K562 (cell line): ENCODE results near the gene TRPV5. TPM values are rescaled to one million over a fixed set of nuclear protein-coding genes. Genes with fewer than 3 reads are reported as not detected.

Source experiments
- ATAC-seq: fragments of 200-7000 bp; cut with Tn5 transposase; 3 replicates; pipeline ENCODE4 v1.9.1; 2020; ENCODE audit warnings: moderate library complexity
- BruUV-seq: library from RNA; stranded (reverse); fragments of 400-500 nt; replicated peaks from 2 replicates; lab custom pipeline; 2021; lab: Mats Ljungman, UMichigan
- CTCF ChIA-PET: fragments of 300-600 bp; formaldehyde crosslinking; extraction: SDS; loops from one replicate; lab custom pipeline; 2021; ENCODE audit warnings: low intra/inter-chr PET ratio; lab: Yijun Ruan, JAX
- POLR2A ChIA-PET: fragments of 300-600, 350-650 bp; sonication (Branson Sonifier 250); formaldehyde crosslinking; extraction: SDS; loops from one replicate; lab custom pipeline; 2021; ENCODE audit warnings: antibody characterized with exemption, inconsistent platforms; lab: Yijun Ruan, JAX
- DNase-seq, 4 experiments: peaks; one replicate each; pipeline versions ENCODE4 v3.0.0 to v3.0.0-alpha.2; 2011 to 2018; ENCODE audit warnings: low spot score in 3 of 4, mixed read lengths in 3 of 4; ENCODE audit errors: extremely low read depth in 1 of 4
- FAIRE-seq: peaks from 2 replicates; lab custom pipeline; 2011; peaks lifted over from hg19 to GRCh38; lab: Jason Lieb, UNC
- H2AFZ ChIP-seq: 2 replicates; pipeline ENCODE4 v1.6.0; 2011; ENCODE audit warnings: low read depth, low read length, control low read depth, inconsistent platforms
- H3K27ac ChIP-seq: fragments of 200-600 bp; 3 replicates; pipeline ENCODE4 v1.8.0; 2011; ENCODE audit warnings: low read depth, mild to moderate bottlenecking, control low read depth, inconsistent platforms, low read length, moderate library complexity, mixed read lengths; ENCODE audit errors: extremely low read depth
- H3K27me3 ChIP-seq, 2 experiments: fragments of 300-600 bp in 1 of 2; 2 replicates in 1 of 2; 3 replicates in 1 of 2; pipeline versions ENCODE4 v1.6.0 to v1.8.0; 2011; ENCODE audit warnings: inconsistent platforms in 2 of 2, low read length in 2 of 2, mild to moderate bottlenecking in 1 of 2, mixed read lengths in 1 of 2, moderate library complexity in 1 of 2; ENCODE audit not compliant: control insufficient read depth in 2 of 2, insufficient read depth in 2 of 2
- H3K36me3 ChIP-seq: fragments of 300-600 bp; 3 replicates; pipeline ENCODE4 v1.8.0; 2011; ENCODE audit warnings: mild to moderate bottlenecking, low read length, inconsistent platforms; ENCODE audit not compliant: control insufficient read depth, insufficient read depth
- H3K4me1 ChIP-seq, 2 experiments: fragments of 200-600 bp in 1 of 2; replicated peaks in 1 of 2; 2 replicates in 1 of 2; 3 replicates in 1 of 2; pipeline versions ENCODE4 v1.5.1 to v1.8.0; 2011; ENCODE audit warnings: inconsistent platforms in 2 of 2, low read length in 2 of 2, mild to moderate bottlenecking in 1 of 2, mixed read lengths in 1 of 2, moderate library complexity in 1 of 2; ENCODE audit not compliant: control insufficient read depth in 2 of 2, insufficient read depth in 2 of 2
- H3K4me2 ChIP-seq: 2 replicates; pipeline ENCODE4 v1.6.1; 2011; ENCODE audit warnings: low read length, control low read depth, inconsistent platforms, mixed read lengths; ENCODE audit not compliant: insufficient read depth
- H3K4me3 ChIP-seq: fragments of 200-600 bp; sonication (generic), shearing (Covaris generic); 2 replicates; pipeline ENCODE4 v1.5.1; 2016; ENCODE audit warnings: control low read depth, inconsistent platforms
- H3K79me2 ChIP-seq: fragments of 200-600 bp; 3 replicates; pipeline ENCODE4 v1.8.0; 2011; ENCODE audit warnings: low read length, inconsistent platforms; ENCODE audit not compliant: control insufficient read depth, insufficient read depth
- H3K9ac ChIP-seq, 2 experiments: 2 replicates each; pipeline versions ENCODE4 v1.6.0 to v1.6.1; 2011; ENCODE audit warnings: low read depth in 2 of 2, low read length in 2 of 2, control low read depth in 1 of 2, inconsistent platforms in 1 of 2, mild to moderate bottlenecking in 1 of 2, mixed read lengths in 1 of 2; ENCODE audit not compliant: insufficient read depth in 1 of 2
- H3K9me1 ChIP-seq: one replicate; pipeline ENCODE4 v1.6.0; 2011; ENCODE audit warnings: inconsistent platforms, mild to moderate bottlenecking, low read length, moderate library complexity; ENCODE audit not compliant: control insufficient read depth, insufficient read depth
- H3K9me3 ChIP-seq: replicated peaks from 2 replicates; pipeline ENCODE4 v1.5.1; 2011; ENCODE audit warnings: low read depth, low read length, inconsistent platforms; ENCODE audit not compliant: control insufficient read depth, insufficient read depth
- H4K20me1 ChIP-seq: replicated peaks from 2 replicates; pipeline ENCODE4 v1.6.1; 2011; ENCODE audit warnings: low read length, inconsistent platforms, mixed read lengths; ENCODE audit not compliant: control insufficient read depth, insufficient read depth
- CAMTA2 ChIP-seq: fragments of 250-450 bp; sonication (Bioruptor Pico); conservative IDR thresholded peaks from 2 replicates; pipeline ENCODE4 v1.5.1; 2022
- CEBPB ChIP-seq: fragments of 450-650 bp; IDR thresholded peaks from 2 replicates; pipeline ENCODE4 v1.6.1; 2016; ENCODE audit warnings: missing genetic modification characterization, missing compliant biosample characterization
- HIVEP1 ChIP-seq: fragments of 250-450 bp; sonication (Bioruptor Pico); IDR thresholded peaks from 2 replicates; pipeline ENCODE4 v1.4.0; 2020; ENCODE audit warnings: mild to moderate bottlenecking
- HMG20B ChIP-seq: fragments of 250-450 bp; sonication (Bioruptor Pico); IDR thresholded peaks from 2 replicates; pipeline ENCODE4 v1.5.0; 2021; ENCODE audit warnings: mild to moderate bottlenecking
- JUND ChIP-seq, 2 experiments: IDR thresholded peaks; 2 replicates in 1 of 2; 3 replicates in 1 of 2; pipeline ENCODE4 v1.6.1; 2011; ENCODE audit warnings: borderline replicate concordance in 2 of 2, low read depth in 2 of 2, low read length in 2 of 2, improper control_type of control experiment in 1 of 2, missing biosample characterization in 1 of 2, missing genetic modification characterization in 1 of 2, missing genetic modification reagents in 1 of 2
- RBM15 ChIP-seq: fragments of 200-400 bp; formaldehyde crosslinking; IDR thresholded peaks from 2 replicates; pipeline ENCODE4 v1.6.1; 2018; ENCODE audit warnings: mild to moderate bottlenecking, low read length, moderate library complexity; ENCODE audit not compliant: insufficient read depth
- ZBED1 ChIP-seq: IDR thresholded peaks from 2 replicates; pipeline ENCODE4 v1.6.1; 2014
- ZC3H4 ChIP-seq: sonication (generic); formaldehyde crosslinking; IDR thresholded peaks from 2 replicates; pipeline ENCODE4 v1.9.0; 2021; ENCODE audit warnings: missing genetic modification reagents, borderline replicate concordance
- WGBS: fragments of 100-300 bp; shearing (Covaris generic); methylation state at CpG from one replicate; pipeline ENCODE4 v1.1.6; 2016; ENCODE audit warnings: low coverage, mixed read lengths; ENCODE audit not compliant: insufficient coverage; ENCODE audit errors: missing lambda C conversion rate; 5-methylcytosine and 5-hydroxymethylcytosine counted together
- in situ Hi-C: fragments of 300-500 bp; cut with MboI; formaldehyde crosslinking; loops from 4 replicates; pipeline ENCODE4 v1.15.0; 2018; ENCODE audit warnings: inconsistent platforms, mixed read lengths
- intact Hi-C: fragments of 100-400 bp; cut with micrococcal nuclease; formaldehyde crosslinking; loops from 2 replicates; pipeline ENCODE4 v1.14.2; 2022
- polyA plus RNA-seq, 8 experiments: library from polyadenylated mRNA; depleted of rRNA in 4 of 8; stranded (reverse) in 5 of 8; unstranded in 3 of 8; fragments of >200 nt; fragmentation: Nextera tagmentation in 2 of 8; fragmentation: Illumina TruSeq in 1 of 8; extraction: Ambion mirVana in 2 of 8; extraction: Trizol in 1 of 8; gene quantifications; 2 replicates each; pipeline versions ENCODE4 v1.2.1 to v1.2.3, GENCODE V29; 2011 to 2014; ENCODE audit warnings: inconsistent platforms in 1 of 8, missing spikeins in 1 of 8
- total RNA-seq, 7 experiments: library from RNA; depleted of rRNA in 6 of 7; stranded (reverse); fragments of >200 nt in 6 of 7; fragmentation: Illumina TruSeq in 2 of 7; extraction: Trizol in 2 of 7; gene quantifications; 2 replicates each; pipeline versions ENCODE4 v1.2.1 to v1.2.3, GENCODE V29; 2011 to 2021; ENCODE audit warnings: low replicate concordance in 1 of 7
- TF ChIP-seq, protein P1 (sequence below): IDR thresholded peaks from 3 replicates; pipeline ENCODE4 v1.6.1; 2011; ENCODE audit warnings: borderline replicate concordance, mild to moderate bottlenecking, moderate library complexity; ENCODE audit not compliant: insufficient read length; ENCODE audit errors: extremely low read depth
- TF ChIP-seq, protein P2 (sequence below): fragments of 450-650 bp; IDR thresholded peaks from 2 replicates; pipeline ENCODE4 v1.7.1; 2018; ENCODE audit warnings: mild to moderate bottlenecking, low read depth; ENCODE audit not compliant: partially characterized antibody
- TF ChIP-seq, protein P3 (sequence below): sonication (generic); formaldehyde crosslinking; IDR thresholded peaks from 2 replicates; pipeline ENCODE4 v1.8.0; 2022; ENCODE audit warnings: mild to moderate bottlenecking, low read depth, missing genetic modification reagents
- TF ChIP-seq, protein P4 (sequence below): sonication (generic); formaldehyde crosslinking; IDR thresholded peaks from 2 replicates; pipeline ENCODE4 v1.8.0; 2022; ENCODE audit warnings: mild to moderate bottlenecking, missing genetic modification reagents

Gene TRPV5
- total and polyA plus RNA-seq, 9 of the 15 experiments (the other 6 are each of a cell fraction or from before 2014, with no cell fraction given): not detected

DNA sequence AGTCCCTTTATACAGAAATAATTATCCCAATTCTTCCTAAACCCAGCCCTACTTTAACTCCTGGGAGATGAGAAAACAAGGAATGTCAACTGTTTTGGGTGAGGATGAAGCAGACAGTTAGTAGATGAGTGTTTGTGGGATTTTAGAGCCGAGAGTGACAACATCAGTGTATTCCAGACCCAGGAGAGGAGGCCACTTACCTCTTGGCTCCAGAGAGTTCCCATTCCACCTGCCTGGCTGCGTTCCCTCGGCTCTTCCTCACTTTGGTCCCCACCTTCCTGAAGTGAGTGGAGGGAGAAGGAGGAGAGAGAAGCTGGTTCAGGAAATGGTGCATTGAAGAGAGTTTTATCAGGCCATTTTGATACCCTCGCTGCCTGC lies 28.0 kb upstream of the TRPV5 start:
- intact Hi-C loops: loop anchor here (1.0 to 2.0 kb wide), 4 partner anchors 23 to 107 kb away; partner anchors contain the start of gene LLCFC1
- BruUV-seq: TSS peak; percentile 52
- WGBS: 2% methylated on average over 4 of the region's 4 CpGs
- no peak for TF ChIP-seq CAMTA2 (CRISPR knock-in tag)
- no peak for TF ChIP-seq ZC3H4 (CRISPR knock-in tag)
- TF ChIP-seq ZBED1: no peak
- no peak for TF ChIP-seq HMG20B (CRISPR knock-in tag)
- TF ChIP-seq, protein P1, sequence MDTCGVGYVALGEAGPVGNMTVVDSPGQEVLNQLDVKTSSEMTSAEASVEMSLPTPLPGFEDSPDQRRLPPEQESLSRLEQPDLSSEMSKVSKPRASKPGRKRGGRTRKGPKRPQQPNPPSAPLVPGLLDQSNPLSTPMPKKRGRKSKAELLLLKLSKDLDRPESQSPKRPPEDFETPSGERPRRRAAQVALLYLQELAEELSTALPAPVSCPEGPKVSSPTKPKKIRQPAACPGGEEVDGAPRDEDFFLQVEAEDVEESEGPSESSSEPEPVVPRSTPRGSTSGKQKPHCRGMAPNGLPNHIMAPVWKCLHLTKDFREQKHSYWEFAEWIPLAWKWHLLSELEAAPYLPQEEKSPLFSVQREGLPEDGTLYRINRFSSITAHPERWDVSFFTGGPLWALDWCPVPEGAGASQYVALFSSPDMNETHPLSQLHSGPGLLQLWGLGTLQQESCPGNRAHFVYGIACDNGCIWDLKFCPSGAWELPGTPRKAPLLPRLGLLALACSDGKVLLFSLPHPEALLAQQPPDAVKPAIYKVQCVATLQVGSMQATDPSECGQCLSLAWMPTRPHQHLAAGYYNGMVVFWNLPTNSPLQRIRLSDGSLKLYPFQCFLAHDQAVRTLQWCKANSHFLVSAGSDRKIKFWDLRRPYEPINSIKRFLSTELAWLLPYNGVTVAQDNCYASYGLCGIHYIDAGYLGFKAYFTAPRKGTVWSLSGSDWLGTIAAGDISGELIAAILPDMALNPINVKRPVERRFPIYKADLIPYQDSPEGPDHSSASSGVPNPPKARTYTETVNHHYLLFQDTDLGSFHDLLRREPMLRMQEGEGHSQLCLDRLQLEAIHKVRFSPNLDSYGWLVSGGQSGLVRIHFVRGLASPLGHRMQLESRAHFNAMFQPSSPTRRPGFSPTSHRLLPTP: no peak
- no peak for TF ChIP-seq CEBPB
- TF ChIP-seq RBM15: no peak
- TF ChIP-seq, protein P2, sequence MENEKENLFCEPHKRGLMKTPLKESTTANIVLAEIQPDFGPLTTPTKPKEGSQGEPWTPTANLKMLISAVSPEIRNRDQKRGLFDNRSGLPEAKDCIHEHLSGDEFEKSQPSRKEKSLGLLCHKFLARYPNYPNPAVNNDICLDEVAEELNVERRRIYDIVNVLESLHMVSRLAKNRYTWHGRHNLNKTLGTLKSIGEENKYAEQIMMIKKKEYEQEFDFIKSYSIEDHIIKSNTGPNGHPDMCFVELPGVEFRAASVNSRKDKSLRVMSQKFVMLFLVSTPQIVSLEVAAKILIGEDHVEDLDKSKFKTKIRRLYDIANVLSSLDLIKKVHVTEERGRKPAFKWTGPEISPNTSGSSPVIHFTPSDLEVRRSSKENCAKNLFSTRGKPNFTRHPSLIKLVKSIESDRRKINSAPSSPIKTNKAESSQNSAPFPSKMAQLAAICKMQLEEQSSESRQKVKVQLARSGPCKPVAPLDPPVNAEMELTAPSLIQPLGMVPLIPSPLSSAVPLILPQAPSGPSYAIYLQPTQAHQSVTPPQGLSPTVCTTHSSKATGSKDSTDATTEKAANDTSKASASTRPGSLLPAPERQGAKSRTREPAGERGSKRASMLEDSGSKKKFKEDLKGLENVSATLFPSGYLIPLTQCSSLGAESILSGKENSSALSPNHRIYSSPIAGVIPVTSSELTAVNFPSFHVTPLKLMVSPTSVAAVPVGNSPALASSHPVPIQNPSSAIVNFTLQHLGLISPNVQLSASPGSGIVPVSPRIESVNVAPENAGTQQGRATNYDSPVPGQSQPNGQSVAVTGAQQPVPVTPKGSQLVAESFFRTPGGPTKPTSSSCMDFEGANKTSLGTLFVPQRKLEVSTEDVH: no peak
- TF ChIP-seq HIVEP1: no peak
- TF ChIP-seq, protein P3, sequence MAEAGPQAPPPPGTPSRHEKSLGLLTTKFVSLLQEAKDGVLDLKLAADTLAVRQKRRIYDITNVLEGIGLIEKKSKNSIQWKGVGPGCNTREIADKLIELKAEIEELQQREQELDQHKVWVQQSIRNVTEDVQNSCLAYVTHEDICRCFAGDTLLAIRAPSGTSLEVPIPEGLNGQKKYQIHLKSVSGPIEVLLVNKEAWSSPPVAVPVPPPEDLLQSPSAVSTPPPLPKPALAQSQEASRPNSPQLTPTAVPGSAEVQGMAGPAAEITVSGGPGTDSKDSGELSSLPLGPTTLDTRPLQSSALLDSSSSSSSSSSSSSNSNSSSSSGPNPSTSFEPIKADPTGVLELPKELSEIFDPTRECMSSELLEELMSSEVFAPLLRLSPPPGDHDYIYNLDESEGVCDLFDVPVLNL (CRISPR knock-in tag): 0 out of 2 replicates have a peak, but pooled peaks have one; percentile 34
- TF ChIP-seq, protein P4, sequence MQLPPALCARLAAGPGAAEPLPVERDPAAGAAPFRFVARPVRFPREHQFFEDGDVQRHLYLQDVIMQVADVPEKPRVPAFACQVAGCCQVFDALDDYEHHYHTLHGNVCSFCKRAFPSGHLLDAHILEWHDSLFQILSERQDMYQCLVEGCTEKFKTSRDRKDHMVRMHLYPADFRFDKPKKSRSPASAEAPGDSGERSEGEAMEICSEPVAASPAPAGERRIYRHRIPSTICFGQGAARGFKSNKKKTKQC (CRISPR knock-in tag): no peak
- no peak for TF ChIP-seq JUND (IDR thresholded peaks at IDR 0.05; ENCODE audit: borderline replicate concordance, low read depth, low read length)
- no peak for TF ChIP-seq JUND (tag; IDR thresholded peaks at IDR 0.05; ENCODE audit: borderline replicate concordance, low read depth, low read length)

More for the DNA sequence above, 28.0 kb upstream of the TRPV5 start:
- Histone ChIP-seq H3K9me3 (no peaks in the 10 kb centered on the region), H3K4me1 (peaks cover 41 to 76% of the 10 kb centered on the region in 2 experiments), H3K27ac (peak overlapping the region; percentile 74; the same call in 2 of the 3 replicates), H3K4me2 (peak overlapping the region; percentile 98), H3K9me1 (no peaks in the 10 kb centered on the region), H3K4me3 (peak overlapping the region; percentile 56), H3K79me2 (peaks cover 25% of the 10 kb centered on the region), H2AFZ (peak overlapping the region; percentile 91), H4K20me1 (peaks cover 15% of the 10 kb centered on the region), H3K27me3 (no peaks in the 10 kb centered on the region), H3K9ac (peak overlapping the region; percentile 73 to 75; a peak in 3 of 4 replicates), H3K36me3 (peaks cover 38% of the 10 kb centered on the region)
- in situ Hi-C loops: no loop called here
- ATAC-seq (peak; percentile 3), FAIRE-seq (no peak), DNase-seq (no peak)
- POLR2A ChIA-PET: interaction anchor here (0.6 to 3.1 kb wide), 9 partner anchors 9 to 102 kb away, joined by 3 to 13 read pairs (median 6); no protein-coding TSS in a partner anchor
- CTCF ChIA-PET: interaction anchor here (1.3 to 3.1 kb wide), 2 partner anchors 42 to 81 kb away, joined by 4 to 15 read pairs; no protein-coding TSS in a partner anchor
